Epithelial cell of esophagus (primary cell): ENCODE results near the gene RBM12.
A peak's percentile ranks its signal among the peaks of the same experiment; 100 is the strongest.

Source experiments
- DNase-seq: peaks from one replicate; pipeline ENCODE4 v3.0.0; 2010; ENCODE audit warnings: low read depth
- H3K4me3 ChIP-seq: 2 replicates; pipeline ENCODE4 v1.5.1; 2011; ENCODE audit warnings: mild to moderate bottlenecking, low read length, control low read depth
- CTCF ChIP-seq: IDR thresholded peaks from 2 replicates; pipeline ENCODE4 v1.5.1; 2011; ENCODE audit warnings: low read depth, mild to moderate bottlenecking, low read length, control low read depth, inconsistent platforms; ENCODE audit not compliant: insufficient read depth; ENCODE audit errors: missing control alignments

The RBM12 gene

GRCh38 chr20:35627121-35627520 lies 37.6 kb downstream of the RBM12 start:
- H3K4me3 ChIP-seq: no peak overlapping the region
- no peak for DNase-seq
- TF ChIP-seq CTCF: no peak

DNA sequence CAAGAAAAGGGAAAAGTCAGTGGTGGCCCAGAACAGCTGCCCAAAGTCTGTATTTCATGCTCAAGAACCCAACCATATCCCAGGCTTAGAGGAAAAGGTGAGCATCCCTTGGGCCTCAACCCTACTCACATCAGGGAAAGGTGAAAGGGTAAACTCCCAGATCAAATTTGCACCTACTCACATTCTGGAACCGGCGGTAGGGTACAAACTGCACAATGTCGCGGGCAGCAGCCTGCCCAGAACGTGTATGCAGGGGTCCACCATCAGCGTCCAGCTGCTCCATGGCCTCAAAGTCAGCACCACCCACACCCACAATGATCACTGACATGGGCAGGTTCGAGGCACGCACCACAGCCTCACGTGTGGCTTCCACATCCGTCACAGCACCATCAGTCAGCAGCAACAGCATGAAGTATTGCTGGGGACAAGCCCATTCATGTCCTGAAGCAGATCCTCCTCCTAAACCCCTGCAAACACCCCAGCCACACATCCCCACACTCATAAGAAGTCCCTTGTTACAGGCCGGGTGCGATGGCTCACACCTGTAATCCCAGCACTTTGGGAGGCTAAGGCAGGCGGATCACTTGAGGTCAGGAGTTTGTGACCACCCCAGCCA lies 38.2 kb downstream of the RBM12 start:
- H3K4me3 ChIP-seq: no peak overlapping the region
- peak; percentile 76 for DNase-seq
- TF ChIP-seq CTCF: no peak

DNA sequence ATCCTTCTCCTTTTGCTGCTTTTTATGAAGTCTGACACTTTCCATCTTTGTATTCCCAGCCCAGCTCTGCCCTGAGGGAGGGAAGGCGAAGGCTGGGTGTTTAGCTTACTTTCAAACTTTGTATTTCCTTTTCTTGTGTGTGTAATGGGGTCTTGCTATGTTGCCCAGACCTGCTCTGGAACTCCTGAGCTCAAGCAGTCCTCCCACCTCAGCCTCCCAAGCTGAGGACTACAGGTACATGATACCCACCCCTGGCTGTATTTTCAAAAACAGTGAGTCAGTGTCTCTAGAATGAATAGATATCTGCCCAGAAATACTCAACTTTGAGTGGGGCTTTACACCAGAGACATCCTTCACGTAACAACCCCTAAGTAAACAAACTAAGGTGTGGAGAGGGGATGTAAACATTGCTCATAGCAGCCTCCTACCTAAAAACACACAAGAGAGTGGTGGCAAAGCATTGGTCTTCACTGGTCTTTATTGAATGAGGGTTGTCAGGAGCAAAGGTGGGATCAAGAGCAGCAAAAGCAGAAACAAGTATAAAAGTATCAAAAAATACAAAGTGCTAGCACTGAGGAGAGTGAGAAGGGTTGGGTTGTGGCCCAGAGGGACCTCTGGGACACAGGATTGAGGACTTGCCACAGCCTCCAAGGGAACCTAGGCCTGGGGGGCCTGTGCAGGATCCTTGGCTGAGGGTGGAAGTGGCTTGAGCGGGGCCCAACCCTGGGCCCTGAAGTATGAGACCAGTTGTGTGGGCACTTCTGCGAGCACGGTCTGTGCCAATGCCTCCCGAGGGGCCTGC lies 38.9 kb downstream of the RBM12 start:
- no peak for DNase-seq
- no peak for TF ChIP-seq CTCF
- no peak overlapping the region for H3K4me3 ChIP-seq

GRCh38 chr20:35621560-35621946 lies 43.1 kb downstream of the RBM12 start:
- H3K4me3 ChIP-seq: no peak overlapping the region
- no peak for DNase-seq
- no peak for TF ChIP-seq CTCF

GRCh38 chr20:35620818-35621559 lies 43.7 kb downstream of the RBM12 start:
- no peak for TF ChIP-seq CTCF
- H3K4me3 ChIP-seq: no peak overlapping the region
- no peak for DNase-seq

GRCh38 chr20:35619196-35620095 lies 45.3 kb downstream of the RBM12 start:
- DNase-seq: peak; percentile 90
- peak; percentile 21 for TF ChIP-seq CTCF
- H3K4me3 ChIP-seq: peak overlapping the region; percentile 64
